ENCODE measurements around the gene VWF.

VWF gene

DNA sequence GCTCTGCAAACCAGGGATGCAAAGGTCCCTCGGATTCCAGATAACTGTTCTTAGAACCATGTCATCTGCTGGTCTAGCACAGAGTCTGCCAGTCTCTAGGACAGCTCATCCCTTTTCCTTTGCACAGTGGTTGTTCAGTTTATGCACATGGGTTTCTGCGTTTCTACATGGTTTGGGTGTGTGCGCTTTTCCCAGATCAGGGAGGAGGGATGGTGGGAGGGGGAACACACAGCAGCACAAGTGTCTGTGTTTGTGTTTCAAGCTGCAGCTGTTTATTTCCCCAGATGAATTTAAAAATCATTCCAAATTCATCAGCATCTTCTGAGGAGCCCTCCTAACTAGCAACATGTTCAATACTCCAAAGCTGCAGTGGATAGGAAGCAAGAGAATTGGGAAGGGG, 224.8 kb downstream of the VWF start:
- no peak for DNase-seq (ENCODE audit: low read depth in 2 of 3, low spot score in 2 of 3)

DNA sequence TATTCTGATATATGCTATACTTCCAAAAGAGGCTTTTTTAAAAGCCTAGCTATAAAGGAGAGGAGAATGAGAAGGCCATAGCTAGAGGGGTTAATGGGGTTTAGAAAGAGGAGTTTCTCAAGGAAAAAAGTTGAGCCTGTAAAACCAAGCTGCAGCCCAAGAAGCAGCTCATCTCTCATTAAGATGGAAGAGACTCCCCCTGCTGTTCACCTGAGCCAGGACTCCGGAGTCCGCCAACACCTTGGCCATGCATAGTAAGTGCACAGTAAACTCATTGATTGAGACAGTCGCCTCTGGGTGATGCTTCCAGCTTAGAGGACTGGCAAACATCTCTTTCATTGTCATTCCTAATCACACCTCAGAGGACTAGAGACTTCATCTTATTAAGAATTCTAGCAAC, 225.6 kb downstream of the VWF start:
- DNase-seq (ENCODE audit: low read depth in 2 of 3, low spot score in 2 of 3) = no peak
